Measurements from ENCODE around the gene RFX1.

RFX1 gene

GRCh38 chr19:13981988-13982501 is 24.1 kb downstream of the RFX1 start:
- no peak overlapping the region for H3K4me3 ChIP-seq (ENCODE audit: low read depth, low read length)
- TF ChIP-seq POLR2A (IDR thresholded peaks at IDR 0.05; ENCODE audit: extremely low read depth, insufficient read length) (no peak), MYC (IDR thresholded peaks at IDR 0.05; ENCODE audit: low read depth, low read length) (no peak), MAX (IDR thresholded peaks at IDR 0.05; ENCODE audit: low read depth, low read length) (no peak), CTCF (IDR thresholded peaks at IDR 0.05; ENCODE audit: low read depth, low read length) (no peak)

GRCh38 chr19:13981467-13981866 is 24.7 kb downstream of the RFX1 start:
- H3K4me3 ChIP-seq (ENCODE audit: low read depth, low read length): no peak overlapping the region
- DNase-seq (ENCODE audit: low read depth): no peak
- no peak for TF ChIP-seq POLR2A (IDR thresholded peaks at IDR 0.05; ENCODE audit: extremely low read depth, insufficient read length)
- TF ChIP-seq CTCF (IDR thresholded peaks at IDR 0.05; ENCODE audit: low read depth, low read length): no peak
- no peak for TF ChIP-seq MYC (IDR thresholded peaks at IDR 0.05; ENCODE audit: low read depth, low read length)

More at GRCh38 chr19:13981988-13982501, 24.1 kb downstream of the RFX1 start:
- DNase-seq (ENCODE audit: low read depth): no peak

- no peak overlapping the region for H3K4me3 ChIP-seq (ENCODE audit: low read depth, low read length)
- DNase-seq (ENCODE audit: low read depth): no peak
- TF ChIP-seq POLR2A (IDR thresholded peaks at IDR 0.05; ENCODE audit: extremely low read depth, insufficient read length) (no peak), MYC (IDR thresholded peaks at IDR 0.05; ENCODE audit: low read depth, low read length) (no peak), MAX (IDR thresholded peaks at IDR 0.05; ENCODE audit: low read depth, low read length) (no peak), CTCF (IDR thresholded peaks at IDR 0.05; ENCODE audit: low read depth, low read length) (no peak)
These were observed 25.1 kb downstream of the RFX1 start for GRCh38 chr19:13981021-13981420.

GRCh38 chr19:13980340-13980739 is 25.8 kb downstream of the RFX1 start:
- DNase-seq (ENCODE audit: low read depth): no peak
- H3K4me3 ChIP-seq (ENCODE audit: low read depth, low read length): no peak overlapping the region
- TF ChIP-seq POLR2A (IDR thresholded peaks at IDR 0.05; ENCODE audit: extremely low read depth, insufficient read length) (no peak), CTCF (IDR thresholded peaks at IDR 0.05; ENCODE audit: low read depth, low read length) (no peak), MAX (IDR thresholded peaks at IDR 0.05; ENCODE audit: low read depth, low read length) (no peak), MYC (IDR thresholded peaks at IDR 0.05; ENCODE audit: low read depth, low read length) (no peak)

- DNase-seq (ENCODE audit: low read depth): no peak
- no peak overlapping the region for H3K4me3 ChIP-seq (ENCODE audit: low read depth, low read length)
- TF ChIP-seq POLR2A (IDR thresholded peaks at IDR 0.05; ENCODE audit: extremely low read depth, insufficient read length) (no peak), CTCF (IDR thresholded peaks at IDR 0.05; ENCODE audit: low read depth, low read length) (no peak), MAX (IDR thresholded peaks at IDR 0.05; ENCODE audit: low read depth, low read length) (no peak), MYC (IDR thresholded peaks at IDR 0.05; ENCODE audit: low read depth, low read length) (no peak)
These were observed 26.4 kb downstream of the RFX1 start for GRCh38 chr19:13979686-13980085.

- no peak for DNase-seq (ENCODE audit: low read depth)
- TF ChIP-seq POLR2A (IDR thresholded peaks at IDR 0.05; ENCODE audit: extremely low read depth, insufficient read length) (no peak), MAX (IDR thresholded peaks at IDR 0.05; ENCODE audit: low read depth, low read length) (no peak), CTCF (IDR thresholded peaks at IDR 0.05; ENCODE audit: low read depth, low read length) (no peak), MYC (IDR thresholded peaks at IDR 0.05; ENCODE audit: low read depth, low read length) (no peak)
- H3K4me3 ChIP-seq (ENCODE audit: low read depth, low read length): no peak overlapping the region
These were observed 26.9 kb downstream of the RFX1 start for GRCh38 chr19:13979244-13979615.

Data from NB4 (cell line).